GM18505 (cell line): ENCODE measurements around the gene P4HA3.
"Not testable (repeated sequence)": the region's sequence is repeated elsewhere in the genome, so short reads cannot be mapped to it uniquely, and the experiment has no call there.

Source experiments
- ATAC-seq: cut with Tn5 transposase; IDR thresholded peaks from one replicate; pipeline ENCODE4 v1.9.1; 2021; ENCODE audit not compliant: unreplicated experiment
- POLR2A ChIP-seq: IDR thresholded peaks from 4 replicates; pipeline ENCODE4 v1.6.1; 2011; ENCODE audit warnings: borderline replicate concordance; ENCODE audit not compliant: insufficient read depth, insufficient read length; ENCODE audit errors: extremely low read depth

Gene P4HA3

GRCh38 chr11:74311352-74311926 lies at the start of gene P4HA3:
P4HA3 (minus strand) TSS chr11:74311640; CDS start chr11:74311611, 29 bp downstream.
- no peak for TF ChIP-seq POLR2A
- no peak for ATAC-seq

- no peak for TF ChIP-seq POLR2A
- ATAC-seq = no peak
Measured at GRCh38 chr11:74357449-74357848, 46.0 kb upstream of the P4HA3 start.

- ATAC-seq = no peak
- TF ChIP-seq POLR2A = no peak
Measured at GRCh38 chr11:74355626-74356025, 44.2 kb upstream of the P4HA3 start.

GRCh38 chr11:74354036-74354435 lies 42.6 kb upstream of the P4HA3 start:
- no peak for TF ChIP-seq POLR2A
- no peak for ATAC-seq

- TF ChIP-seq POLR2A = no peak
- ATAC-seq = no peak
Measured at GRCh38 chr11:74347381-74347780, 35.9 kb upstream of the P4HA3 start.

- TF ChIP-seq POLR2A = no peak
- no peak for ATAC-seq
Measured at GRCh38 chr11:74345420-74345819, 34.0 kb upstream of the P4HA3 start.

GRCh38 chr11:74341921-74342320 lies 30.5 kb upstream of the P4HA3 start:
- no peak for ATAC-seq
- no peak for TF ChIP-seq POLR2A

GRCh38 chr11:74339619-74340018 lies 28.2 kb upstream of the P4HA3 start:
- no peak for ATAC-seq

GRCh38 chr11:74338963-74339362 lies 27.5 kb upstream of the P4HA3 start:
- no peak for ATAC-seq
- no peak for TF ChIP-seq POLR2A

More at GRCh38 chr11:74339619-74340018, 28.2 kb upstream of the P4HA3 start:
- TF ChIP-seq POLR2A = no peak

- no peak for TF ChIP-seq POLR2A
- no peak for ATAC-seq
Measured at GRCh38 chr11:74333193-74333592, 21.8 kb upstream of the P4HA3 start.

- TF ChIP-seq POLR2A = no peak
- no peak for ATAC-seq
Measured at GRCh38 chr11:74332291-74332690, 20.9 kb upstream of the P4HA3 start.

- not testable (repeated sequence) for ATAC-seq
Measured at GRCh38 chr11:74331000-74331399, 19.6 kb upstream of the P4HA3 start.

GRCh38 chr11:74330075-74330858 lies 18.8 kb upstream of the P4HA3 start:
- no peak for ATAC-seq
- no peak for TF ChIP-seq POLR2A

GRCh38 chr11:74327076-74327475 lies 15.6 kb upstream of the P4HA3 start:
- no peak for ATAC-seq
- TF ChIP-seq POLR2A = no peak
